Measurements from ENCODE around the gene TNFAIP6.
"Not testable (repeated sequence)": the region's sequence is repeated elsewhere in the genome, so short reads cannot be mapped to it uniquely, and the experiment has no call there.

Gene TNFAIP6

GRCh38 chr2:151410485-151410834, 53.1 kb downstream of the TNFAIP6 start:
- DNase-seq (ENCODE audit: low read depth in 3 of 3, low spot score in 1 of 3): peak in 1 of 3 donors; percentile 21

GRCh38 chr2:151417650-151418049, 60.3 kb downstream of the TNFAIP6 start:
- DNase-seq (ENCODE audit: low read depth in 3 of 3, low spot score in 1 of 3): no peak

- not testable (repeated sequence) for DNase-seq (ENCODE audit: low read depth in 3 of 3, low spot score in 1 of 3)
These were observed 64.3 kb downstream of the TNFAIP6 start for GRCh38 chr2:151421681-151422080.

- DNase-seq (ENCODE audit: low read depth in 3 of 3, low spot score in 1 of 3): no peak
These were observed 65.6 kb downstream of the TNFAIP6 start for GRCh38 chr2:151422917-151423439.

- DNase-seq (ENCODE audit: low read depth in 3 of 3, low spot score in 1 of 3): no peak
These were observed 66.4 kb downstream of the TNFAIP6 start for GRCh38 chr2:151423760-151424159.
